ENCODE data around the gene EMILIN3.

- TF ChIP-seq CTCF (IDR thresholded peaks at IDR 0.05; ENCODE audit: insufficient read depth, low read length), result no peak
- TF ChIP-seq POLR2AphosphoS5 (IDR thresholded peaks at IDR 0.05; ENCODE audit: low read depth), result no peak
- TF ChIP-seq REST (IDR thresholded peaks at IDR 0.05; ENCODE audit: insufficient replicate concordance, low read depth), result no peak
- TF ChIP-seq SPI1 (IDR thresholded peaks at IDR 0.05; ENCODE audit: borderline replicate concordance, low read depth), result no peak
- no peak for TF ChIP-seq GABPA (IDR thresholded peaks at IDR 0.05; ENCODE audit: low read depth)
Observed at GRCh38 chr20:41376349-41376748, 9.7 kb upstream of the EMILIN3 start.
